HFF-Myc (cell line): ENCODE measurements around the gene ASPHD1.
"Not testable (repeated sequence)": the region's sequence is repeated elsewhere in the genome, so short reads cannot be mapped to it uniquely, and the experiment has no call there.

Source experiments
- DNase-seq: peaks from one replicate; pipeline ENCODE4 v3.0.0-alpha.2; 2011; ENCODE audit warnings: low read depth; ENCODE audit errors: extremely low read depth
- H3K4me3 ChIP-seq: replicated peaks from 2 replicates; pipeline ENCODE4 v1.5.1; 2011; ENCODE audit warnings: low read depth, mild to moderate bottlenecking, control low read depth, low read length
- CTCF ChIP-seq: IDR thresholded peaks from 2 replicates; pipeline ENCODE4 v1.5.1; 2012; ENCODE audit warnings: mild to moderate bottlenecking, low read depth, low read length, control low read depth; ENCODE audit errors: missing control alignments

The ASPHD1 gene

GRCh38 chr16:29906520-29907244 is 6.4 kb downstream of the ASPHD1 start:
- no peak for TF ChIP-seq CTCF
- DNase-seq, result no peak
- H3K4me3 ChIP-seq, result no peak overlapping the region

- TF ChIP-seq CTCF, result no peak
- H3K4me3 ChIP-seq, result no peak overlapping the region
- DNase-seq, result no peak
These were observed 7.7 kb downstream of the ASPHD1 start for GRCh38 chr16:29907973-29908372.

- DNase-seq, result no peak
- TF ChIP-seq CTCF, result no peak
- H3K4me3 ChIP-seq, result no peak overlapping the region
These were observed 8.5 kb downstream of the ASPHD1 start for GRCh38 chr16:29908719-29909220.

GRCh38 chr16:29909391-29909790 is 9.1 kb downstream of the ASPHD1 start:
- H3K4me3 ChIP-seq, result no peak overlapping the region
- no peak for TF ChIP-seq CTCF
- no peak for DNase-seq

GRCh38 chr16:29909851-29910250 is 9.6 kb downstream of the ASPHD1 start:
- H3K4me3 ChIP-seq, DNase-seq: not testable (repeated sequence)

DNA sequence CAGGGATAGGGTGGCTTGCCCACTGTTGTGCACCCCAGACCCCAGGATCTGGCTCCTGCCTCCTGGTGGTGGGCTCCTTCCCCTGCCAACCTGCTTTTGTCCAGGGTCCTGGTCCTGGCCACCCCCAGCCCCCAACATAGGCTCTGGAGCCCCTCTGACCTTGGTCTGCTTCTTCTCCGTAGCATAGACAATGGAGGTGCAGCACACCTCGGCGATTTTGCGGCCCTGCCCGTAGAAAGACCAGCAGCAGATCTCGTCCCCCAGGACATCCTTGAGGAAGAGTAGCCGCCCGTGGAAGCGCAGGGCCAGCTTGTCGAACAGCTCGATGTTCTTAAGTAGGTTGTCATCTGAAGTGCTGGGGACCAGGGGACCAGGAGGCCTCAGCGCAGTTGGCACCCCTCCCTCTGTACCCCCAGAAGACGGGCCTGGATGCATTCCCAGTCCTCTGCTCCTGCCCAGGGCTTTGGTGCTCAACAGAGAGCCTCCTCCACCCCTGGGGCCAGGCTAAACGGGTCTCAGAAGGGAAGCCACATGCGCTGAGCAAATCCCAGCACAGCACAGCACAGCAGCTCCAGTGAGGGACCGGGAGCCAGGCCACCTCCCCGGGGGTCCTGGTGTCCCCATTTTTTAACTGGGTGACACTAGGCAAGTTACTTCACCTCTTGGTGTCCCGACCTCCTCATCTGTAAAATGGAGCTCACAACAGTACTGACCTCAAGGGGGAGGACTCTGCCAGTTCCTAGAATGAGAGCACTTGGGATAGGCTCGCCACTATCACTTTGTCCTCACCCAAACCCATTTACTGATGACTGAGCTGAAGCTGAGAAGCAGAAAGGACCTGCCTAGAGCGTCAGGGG is 10.8 kb downstream of the ASPHD1 start:
- no peak overlapping the region for H3K4me3 ChIP-seq
- DNase-seq, result no peak
- TF ChIP-seq CTCF, result no peak

GRCh38 chr16:29911676-29912010 is 11.4 kb downstream of the ASPHD1 start:
- no peak for DNase-seq
- TF ChIP-seq CTCF, result no peak
- no peak overlapping the region for H3K4me3 ChIP-seq
